Neural cell (in vitro differentiated cells): ENCODE results near the gene IRX3.

Source experiments
- CTCF ChIP-seq: fragments of 450-650 bp; IDR thresholded peaks from 2 replicates; pipeline ENCODE4 v1.5.1; 2014; ENCODE audit warnings: antibody characterized with exemption, mild to moderate bottlenecking, moderate library complexity; ENCODE audit not compliant: poor library complexity, severe bottlenecking
- EZH2 ChIP-seq: fragments of 200-600, 300-800 bp; shearing (Covaris generic), sonication (generic); IDR thresholded peaks from 2 replicates; pipeline ENCODE4 v1.6.1; 2014; ENCODE audit warnings: antibody characterized with exemption, low read length, borderline replicate concordance, mild to moderate bottlenecking; ENCODE audit not compliant: insufficient read depth, poor library complexity, severe bottlenecking
- POLR2AphosphoS5 ChIP-seq: IDR thresholded peaks from 2 replicates; pipeline ENCODE4 v1.6.1; 2012

- TF ChIP-seq CTCF: no peak
- TF ChIP-seq EZH2: no peak
- no peak for TF ChIP-seq POLR2AphosphoS5
Measured at GRCh38 chr16:54270711-54271110, 15.9 kb downstream of the IRX3 start.
